Suprapubic skin (tissue), 4 donors: Measurements from ENCODE around the gene GNAT1.

Source experiments
- CTCF ChIP-seq, 2 donors: fragments of 200-600 bp in 1 of 2; fragments of 450-650 bp in 1 of 2; sonication (generic) in 1 of 2; IDR thresholded peaks; one replicate each; pipeline ENCODE4 v1.5.1; 2016 to 2019; ENCODE audit warnings: antibody characterized with exemption in 2 of 2, mild to moderate bottlenecking in 1 of 2, moderate library complexity in 1 of 2
- EP300 ChIP-seq: sonication (generic); formaldehyde crosslinking; IDR thresholded peaks from one replicate; pipeline ENCODE4 v1.6.1; 2017; ENCODE audit warnings: antibody characterized with exemption
- POLR2A ChIP-seq, 2 donors: fragments of 450-650 bp; IDR thresholded peaks; one replicate each; pipeline ENCODE4 v1.6.1; 2017; ENCODE audit warnings: antibody characterized with exemption in 2 of 2, mild to moderate bottlenecking in 2 of 2, moderate library complexity in 2 of 2
- POLR2AphosphoS5 ChIP-seq, 3 donors: sonication (generic); formaldehyde crosslinking; IDR thresholded peaks; one replicate each; pipeline ENCODE4 v1.6.1; 2017; ENCODE audit warnings: antibody characterized with exemption in 3 of 3

- no peak for TF ChIP-seq POLR2A (IDR thresholded peaks at IDR 0.05)
- no peak for TF ChIP-seq CTCF (IDR thresholded peaks at IDR 0.05)
- no peak for TF ChIP-seq EP300
- TF ChIP-seq POLR2AphosphoS5 (IDR thresholded peaks at IDR 0.05), result no peak
Observed at GRCh38 chr3:50203113-50203808, 11.9 kb downstream of the GNAT1 start.
